ENCODE measurements around the gene HMCES. TPM values are rescaled to one million over a fixed set of nuclear protein-coding genes. Genes with fewer than 3 reads are reported as not detected.

Gene HMCES
- total and polyA plus RNA-seq, 2 of the 13 experiments (the other 11 are each of a cell fraction or from before 2014, with no cell fraction given), result 16.1 to 37.5 TPM

DNA sequence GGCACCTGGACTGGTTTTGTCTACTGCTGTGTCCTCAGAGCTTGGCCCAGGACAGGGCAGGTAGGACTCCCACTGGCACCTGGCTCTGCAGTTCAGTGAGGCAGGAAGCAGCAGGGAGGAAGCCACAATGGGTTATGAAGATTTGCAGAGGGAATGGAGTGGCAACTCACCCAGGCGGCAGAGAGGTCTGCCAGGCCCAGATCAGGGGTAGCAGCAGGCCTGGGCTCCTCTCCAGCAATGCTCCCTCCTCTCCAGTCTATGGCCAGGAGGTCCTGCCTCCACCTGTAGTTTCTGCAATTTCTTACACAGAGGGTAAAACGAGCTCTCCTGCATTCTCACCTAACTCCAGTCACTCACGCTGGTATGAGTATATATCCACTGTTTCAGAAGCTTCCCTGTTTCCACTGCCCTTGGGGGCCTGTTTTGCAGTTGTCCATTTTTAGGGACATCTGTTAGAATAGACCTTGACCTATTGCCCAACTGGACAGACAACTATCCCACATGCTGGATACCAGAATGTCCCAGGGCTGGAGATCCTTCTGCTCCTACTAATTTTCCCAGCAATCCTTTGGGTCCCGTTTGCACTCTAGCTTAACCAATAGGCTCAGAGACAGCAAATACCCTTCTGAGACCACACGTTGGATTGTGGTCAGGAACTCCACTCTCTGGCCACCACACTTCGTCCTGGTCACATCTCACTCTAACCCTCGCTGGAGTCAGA is 35.2 kb downstream of the HMCES start (continued):
- TF ChIP-seq, protein P1, sequence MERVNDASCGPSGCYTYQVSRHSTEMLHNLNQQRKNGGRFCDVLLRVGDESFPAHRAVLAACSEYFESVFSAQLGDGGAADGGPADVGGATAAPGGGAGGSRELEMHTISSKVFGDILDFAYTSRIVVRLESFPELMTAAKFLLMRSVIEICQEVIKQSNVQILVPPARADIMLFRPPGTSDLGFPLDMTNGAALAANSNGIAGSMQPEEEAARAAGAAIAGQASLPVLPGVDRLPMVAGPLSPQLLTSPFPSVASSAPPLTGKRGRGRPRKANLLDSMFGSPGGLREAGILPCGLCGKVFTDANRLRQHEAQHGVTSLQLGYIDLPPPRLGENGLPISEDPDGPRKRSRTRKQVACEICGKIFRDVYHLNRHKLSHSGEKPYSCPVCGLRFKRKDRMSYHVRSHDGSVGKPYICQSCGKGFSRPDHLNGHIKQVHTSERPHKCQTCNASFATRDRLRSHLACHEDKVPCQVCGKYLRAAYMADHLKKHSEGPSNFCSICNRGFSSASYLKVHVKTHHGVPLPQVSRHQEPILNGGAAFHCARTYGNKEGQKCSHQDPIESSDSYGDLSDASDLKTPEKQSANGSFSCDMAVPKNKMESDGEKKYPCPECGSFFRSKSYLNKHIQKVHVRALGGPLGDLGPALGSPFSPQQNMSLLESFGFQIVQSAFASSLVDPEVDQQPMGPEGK (CRISPR knock-in tag; IDR thresholded peaks at IDR 0.05), result peak; percentile 48
- no peak for TF ChIP-seq KLF15 (CRISPR knock-in tag; IDR thresholded peaks at IDR 0.05; ENCODE audit: borderline replicate concordance)
- no peak for TF ChIP-seq FOSL1 (CRISPR knock-in tag; IDR thresholded peaks at IDR 0.05; ENCODE audit: borderline replicate concordance)
- TF ChIP-seq, protein P2, sequence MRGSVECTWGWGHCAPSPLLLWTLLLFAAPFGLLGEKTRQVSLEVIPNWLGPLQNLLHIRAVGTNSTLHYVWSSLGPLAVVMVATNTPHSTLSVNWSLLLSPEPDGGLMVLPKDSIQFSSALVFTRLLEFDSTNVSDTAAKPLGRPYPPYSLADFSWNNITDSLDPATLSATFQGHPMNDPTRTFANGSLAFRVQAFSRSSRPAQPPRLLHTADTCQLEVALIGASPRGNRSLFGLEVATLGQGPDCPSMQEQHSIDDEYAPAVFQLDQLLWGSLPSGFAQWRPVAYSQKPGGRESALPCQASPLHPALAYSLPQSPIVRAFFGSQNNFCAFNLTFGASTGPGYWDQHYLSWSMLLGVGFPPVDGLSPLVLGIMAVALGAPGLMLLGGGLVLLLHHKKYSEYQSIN (CRISPR knock-in tag; IDR thresholded peaks at IDR 0.05; ENCODE audit: borderline replicate concordance), result no peak
- TF ChIP-seq, protein P3, sequence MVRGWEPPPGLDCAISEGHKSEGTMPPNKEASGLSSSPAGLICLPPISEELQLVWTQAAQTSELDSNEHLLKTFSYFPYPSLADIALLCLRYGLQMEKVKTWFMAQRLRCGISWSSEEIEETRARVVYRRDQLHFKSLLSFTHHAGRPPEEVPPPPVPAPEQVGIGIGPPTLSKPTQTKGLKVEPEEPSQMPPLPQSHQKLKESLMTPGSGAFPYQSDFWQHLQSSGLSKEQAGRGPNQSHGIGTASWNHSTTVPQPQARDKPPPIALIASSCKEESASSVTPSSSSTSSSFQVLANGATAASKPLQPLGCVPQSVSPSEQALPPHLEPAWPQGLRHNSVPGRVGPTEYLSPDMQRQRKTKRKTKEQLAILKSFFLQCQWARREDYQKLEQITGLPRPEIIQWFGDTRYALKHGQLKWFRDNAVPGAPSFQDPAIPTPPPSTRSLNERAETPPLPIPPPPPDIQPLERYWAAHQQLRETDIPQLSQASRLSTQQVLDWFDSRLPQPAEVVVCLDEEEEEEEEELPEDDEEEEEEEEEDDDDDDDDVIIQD (CRISPR knock-in tag; IDR thresholded peaks at IDR 0.05; ENCODE audit: low read depth), result 0 out of 2 replicates have a peak, but pooled peaks have one; percentile 59
- TF ChIP-seq ERF (CRISPR knock-in tag; IDR thresholded peaks at IDR 0.05), result no peak
- peak; percentile 73 for TF ChIP-seq AGO2 (optimal IDR thresholded peaks at IDR 0.05; ENCODE audit: low read depth, low read length)
